Spleen (tissue), 7 donors: ENCODE results near the gene MIDN.

Experiments
- CTCF ChIP-seq, 11 experiments: fragments of 200-600 bp in 7 of 11; fragments of 450-650 bp in 4 of 11; sonication (generic) in 4 of 11; IDR thresholded peaks in 8 of 11; conservative IDR thresholded peaks in 3 of 11; 1 replicate in 7 of 11; 2 replicates in 4 of 11; pipeline versions ENCODE4 v1.4.0 to v1.8.0; 2016 to 2021; ENCODE audit warnings: antibody characterized with exemption in 11 of 11, inconsistent platforms in 4 of 11, mild to moderate bottlenecking in 1 of 11
- POLR2A ChIP-seq, 3 donors: fragments of 450-650 bp; IDR thresholded peaks; one replicate each; pipeline ENCODE4 v1.5.1; 2017; ENCODE audit warnings: antibody characterized with exemption in 3 of 3, mild to moderate bottlenecking in 1 of 3
- POLR2AphosphoS5 ChIP-seq, 3 donors: sonication (generic); formaldehyde crosslinking; IDR thresholded peaks; one replicate each; pipeline ENCODE4 v1.5.1; 2017; ENCODE audit warnings: antibody characterized with exemption in 3 of 3
- donor health status: DM: no; HTN: no; CAD: no; lungs with moderate emphysema.
- donor health status: DM: no; HTN: no; CAD: no.
- donor health status: DM: no; HTN: no; CAD: no.

GRCh38 chr19:1218751-1219567 is 29.4 kb upstream of the MIDN start:
- no peak for TF ChIP-seq POLR2A (IDR thresholded peaks at IDR 0.05)
- TF ChIP-seq POLR2AphosphoS5 (IDR thresholded peaks at IDR 0.05), result no peak
- no peak for TF ChIP-seq CTCF (IDR thresholded peaks at IDR 0.05 in 8 of 11, conservative IDR thresholded peaks at IDR 0.05 in 3 of 11)
